HepG2 (cell line): ENCODE results near the gene TMEM270. TPM values are rescaled to one million over a fixed set of nuclear protein-coding genes. Genes with fewer than 3 reads are reported as not detected.

ENCODE experiments used
- AGO1 ChIP-seq: fragments of 200-400 bp; formaldehyde crosslinking; IDR thresholded peaks from 2 replicates; pipeline ENCODE4 v1.6.1; 2017; ENCODE audit warnings: mild to moderate bottlenecking, low read depth, low read length, moderate library complexity; ENCODE audit not compliant: poor library complexity, severe bottlenecking
- ARID5B ChIP-seq: IDR thresholded peaks from 2 replicates; pipeline ENCODE4 v1.4.0; 2020; ENCODE audit warnings: mild to moderate bottlenecking, missing genetic modification reagents
- HMGA1 ChIP-seq: sonication (generic); formaldehyde crosslinking; conservative IDR thresholded peaks from 2 replicates; pipeline ENCODE4 v1.4.0; 2020; ENCODE audit warnings: missing genetic modification reagents
- HNRNPL ChIP-seq: fragments of 200-400 bp; formaldehyde crosslinking; IDR thresholded peaks from 2 replicates; pipeline ENCODE4 v1.6.1; 2017; ENCODE audit warnings: mild to moderate bottlenecking, low read depth, low read length
- IRF2 ChIP-seq: IDR thresholded peaks from 2 replicates; pipeline ENCODE4 v1.6.1; 2018; ENCODE audit warnings: missing genetic modification reagents, missing compliant biosample characterization
- KAT8 ChIP-seq: IDR thresholded peaks from 2 replicates; pipeline ENCODE4 v1.6.1; 2016; ENCODE audit warnings: missing genetic modification reagents, missing compliant biosample characterization
- MAF1 ChIP-seq: sonication (generic); formaldehyde crosslinking; IDR thresholded peaks from 2 replicates; pipeline ENCODE4 v1.5.0; 2020; ENCODE audit warnings: missing genetic modification reagents, borderline replicate concordance
- NBN ChIP-seq: fragments of 450-650 bp; conservative IDR thresholded peaks from 2 replicates; pipeline ENCODE4 v1.6.1; 2017
- PHB2 ChIP-seq: fragments of 450-650 bp; IDR thresholded peaks from 2 replicates; pipeline ENCODE4 v1.6.1; 2018; ENCODE audit not compliant: partially characterized antibody
- RBFOX2 ChIP-seq: fragments of 200-400 bp; formaldehyde crosslinking; IDR thresholded peaks from 2 replicates; pipeline ENCODE4 v1.6.1; 2017; ENCODE audit warnings: low read depth, mild to moderate bottlenecking, low read length
- RNF2 ChIP-seq: fragments of 450-650 bp; conservative IDR thresholded peaks from 2 replicates; pipeline ENCODE4 v1.6.1; 2016; ENCODE audit warnings: low read depth
- SNAPC4 ChIP-seq: sonication (generic); formaldehyde crosslinking; IDR thresholded peaks from 2 replicates; pipeline ENCODE4 v1.4.0; 2020; ENCODE audit warnings: mild to moderate bottlenecking, missing genetic modification reagents
- SRSF4 ChIP-seq: fragments of 200-400 bp; formaldehyde crosslinking; IDR thresholded peaks from one replicate; pipeline ENCODE4 v1.6.1; 2018; ENCODE audit warnings: mild to moderate bottlenecking, low read depth, low read length, moderate library complexity; ENCODE audit not compliant: poor library complexity, severe bottlenecking
- ZBTB25 ChIP-seq: IDR thresholded peaks from 2 replicates; pipeline ENCODE4 v1.6.1; 2018; ENCODE audit warnings: missing genetic modification reagents
- ZBTB38 ChIP-seq: sonication (generic); formaldehyde crosslinking; IDR thresholded peaks from 2 replicates; pipeline ENCODE4 v1.5.1; 2020; ENCODE audit warnings: mild to moderate bottlenecking, missing genetic modification reagents
- ZFAT ChIP-seq: sonication (generic); formaldehyde crosslinking; conservative IDR thresholded peaks from 2 replicates; pipeline ENCODE4 v1.8.1; 2023; ENCODE audit warnings: missing genetic modification reagents, inconsistent platforms
- ZFP36L2 ChIP-seq: sonication (generic); formaldehyde crosslinking; IDR thresholded peaks from 2 replicates; pipeline ENCODE4 v1.4.0; 2020; ENCODE audit warnings: missing genetic modification reagents
- ZFP90 ChIP-seq: sonication (generic); formaldehyde crosslinking; IDR thresholded peaks from 2 replicates; pipeline ENCODE4 v1.8.0; 2022; ENCODE audit warnings: missing genetic modification reagents, mild to moderate bottlenecking, inconsistent platforms, borderline replicate concordance
- ZNF263 ChIP-seq: sonication (generic); formaldehyde crosslinking; IDR thresholded peaks from 2 replicates; pipeline ENCODE4 v1.4.0; 2020; ENCODE audit warnings: missing genetic modification reagents
- ZNF329 ChIP-seq: sonication (generic); formaldehyde crosslinking; IDR thresholded peaks from 2 replicates; pipeline ENCODE4 v1.9.0; 2021; ENCODE audit warnings: low read depth, mild to moderate bottlenecking, missing genetic modification reagents
- ZNF83 ChIP-seq: sonication (generic); formaldehyde crosslinking; IDR thresholded peaks from 2 replicates; pipeline ENCODE4 v1.4.0; 2020; ENCODE audit warnings: missing genetic modification reagents, mild to moderate bottlenecking, borderline replicate concordance
- polyA plus RNA-seq, 8 experiments: library from polyadenylated mRNA; depleted of rRNA in 3 of 8; stranded (reverse) in 7 of 8; unstranded in 1 of 8; fragments of >200 nt; fragmentation: Illumina TruSeq in 4 of 8; extraction: Trizol in 4 of 8; gene quantifications; 2 replicates each; pipeline versions ENCODE4 v1.2.1 to v1.2.3, GENCODE V29; 2011 to 2016; ENCODE audit warnings: low read depth in 4 of 8, missing spikeins in 1 of 8, mixed read lengths in 1 of 8; ENCODE audit not compliant: insufficient read depth in 1 of 8
- total RNA-seq, 5 experiments: library from RNA; depleted of rRNA; stranded (reverse); fragments of >200 nt; fragmentation: Illumina TruSeq; extraction: Trizol; gene quantifications; 2 replicates each; pipeline ENCODE4 v1.2.3, GENCODE V29; 2016; ENCODE audit warnings: low read depth in 1 of 5

The TMEM270 gene
- total and polyA plus RNA-seq, 2 of the 13 experiments (the other 11 are each of a cell fraction or from before 2014, with no cell fraction given), result not detected

- TF ChIP-seq SNAPC4, result no peak
- TF ChIP-seq ZNF329, result peak; percentile 94
- TF ChIP-seq ZFP36L2 (CRISPR knock-in tag), result no peak
- no peak for TF ChIP-seq PHB2
- no peak for TF ChIP-seq ZBTB25
- TF ChIP-seq KAT8 (CRISPR knock-in tag), result peak; percentile 15; the same call in 1 of the 2 replicates
- TF ChIP-seq RBFOX2, result 0 out of 2 replicates have a peak, but pooled peaks have one; percentile 21
- no peak for TF ChIP-seq HMGA1
- no peak for TF ChIP-seq ZFP90 (CRISPR knock-in tag)
- no peak for TF ChIP-seq RNF2
- no peak for TF ChIP-seq MAF1 (CRISPR knock-in tag)
- TF ChIP-seq SRSF4, result no peak
- TF ChIP-seq ZBTB38 (CRISPR knock-in tag), result no peak
- no peak for TF ChIP-seq ZNF263 (CRISPR knock-in tag)
- TF ChIP-seq ARID5B (CRISPR knock-in tag), result no peak
- peak; percentile 67 for TF ChIP-seq AGO1
- no peak for TF ChIP-seq ZNF83 (CRISPR knock-in tag)
- no peak for TF ChIP-seq IRF2 (CRISPR knock-in tag)
- no peak for TF ChIP-seq ZFAT (CRISPR knock-in tag)
- TF ChIP-seq HNRNPL, result 0 out of 2 replicates have a peak, but pooled peaks have one; percentile 22
- no peak for TF ChIP-seq NBN
Measured at GRCh38 chr7:73833251-73833919, 27.6 kb upstream of the TMEM270 start (continued).
